ENCODE results near the gene ELAC2. TPM values are rescaled to one million over a fixed set of nuclear protein-coding genes. Genes with fewer than 3 reads are reported as not detected.

Gene ELAC2, protein sequence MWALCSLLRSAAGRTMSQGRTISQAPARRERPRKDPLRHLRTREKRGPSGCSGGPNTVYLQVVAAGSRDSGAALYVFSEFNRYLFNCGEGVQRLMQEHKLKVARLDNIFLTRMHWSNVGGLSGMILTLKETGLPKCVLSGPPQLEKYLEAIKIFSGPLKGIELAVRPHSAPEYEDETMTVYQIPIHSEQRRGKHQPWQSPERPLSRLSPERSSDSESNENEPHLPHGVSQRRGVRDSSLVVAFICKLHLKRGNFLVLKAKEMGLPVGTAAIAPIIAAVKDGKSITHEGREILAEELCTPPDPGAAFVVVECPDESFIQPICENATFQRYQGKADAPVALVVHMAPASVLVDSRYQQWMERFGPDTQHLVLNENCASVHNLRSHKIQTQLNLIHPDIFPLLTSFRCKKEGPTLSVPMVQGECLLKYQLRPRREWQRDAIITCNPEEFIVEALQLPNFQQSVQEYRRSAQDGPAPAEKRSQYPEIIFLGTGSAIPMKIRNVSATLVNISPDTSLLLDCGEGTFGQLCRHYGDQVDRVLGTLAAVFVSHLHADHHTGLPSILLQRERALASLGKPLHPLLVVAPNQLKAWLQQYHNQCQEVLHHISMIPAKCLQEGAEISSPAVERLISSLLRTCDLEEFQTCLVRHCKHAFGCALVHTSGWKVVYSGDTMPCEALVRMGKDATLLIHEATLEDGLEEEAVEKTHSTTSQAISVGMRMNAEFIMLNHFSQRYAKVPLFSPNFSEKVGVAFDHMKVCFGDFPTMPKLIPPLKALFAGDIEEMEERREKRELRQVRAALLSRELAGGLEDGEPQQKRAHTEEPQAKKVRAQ
- polyA plus RNA-seq (ENCODE audit: insufficient read depth in 1 of 5, insufficient read length in 5 of 5, low replicate concordance in 1 of 5): 10 to 100 TPM; 56.5 to 64.7 (median 58.5) TPM
- long read RNA-seq, donor 1, partial matches to known transcripts: 10 of 12 reads
- long read RNA-seq, donor 1, other reads (novel, unspliced or antisense): 0 of 12 reads
- long read RNA-seq, donor 2, partial matches to known transcripts: 7 of 8 reads
- long read RNA-seq, donor 2, other reads (novel, unspliced or antisense): 0 of 8 reads
- long read RNA-seq, donor 3, partial matches to known transcripts: 5 of 7 reads
- long read RNA-seq, donor 3, other reads (novel, unspliced or antisense): 0 of 7 reads
- long read RNA-seq, donor 4: 0 reads
- long read RNA-seq, donor 5, transcript ELAC2-201 (24 exons, 3,148 nt): major isoform, 8 of 28 reads
- long read RNA-seq, donor 5, partial matches to known transcripts: 20 of 28 reads
- long read RNA-seq, donor 5, other reads (novel, unspliced or antisense): 0 of 28 reads
- long read RNA-seq, donor 6, partial matches to known transcripts: 5 of 5 reads
- long read RNA-seq, donor 6, other reads (novel, unspliced or antisense): 0 of 5 reads
- long read RNA-seq, donor 7, transcript ELAC2-201 (24 exons, 3,148 nt): major isoform, 6 of 28 reads
- long read RNA-seq, donor 7, partial matches to known transcripts: 22 of 28 reads
- long read RNA-seq, donor 7, other reads (novel, unspliced or antisense): 0 of 28 reads
- long read RNA-seq, donor 8, partial matches to known transcripts: 0 of 2 reads
- long read RNA-seq, donor 8, other reads (novel, unspliced or antisense): 0 of 2 reads

DNA sequence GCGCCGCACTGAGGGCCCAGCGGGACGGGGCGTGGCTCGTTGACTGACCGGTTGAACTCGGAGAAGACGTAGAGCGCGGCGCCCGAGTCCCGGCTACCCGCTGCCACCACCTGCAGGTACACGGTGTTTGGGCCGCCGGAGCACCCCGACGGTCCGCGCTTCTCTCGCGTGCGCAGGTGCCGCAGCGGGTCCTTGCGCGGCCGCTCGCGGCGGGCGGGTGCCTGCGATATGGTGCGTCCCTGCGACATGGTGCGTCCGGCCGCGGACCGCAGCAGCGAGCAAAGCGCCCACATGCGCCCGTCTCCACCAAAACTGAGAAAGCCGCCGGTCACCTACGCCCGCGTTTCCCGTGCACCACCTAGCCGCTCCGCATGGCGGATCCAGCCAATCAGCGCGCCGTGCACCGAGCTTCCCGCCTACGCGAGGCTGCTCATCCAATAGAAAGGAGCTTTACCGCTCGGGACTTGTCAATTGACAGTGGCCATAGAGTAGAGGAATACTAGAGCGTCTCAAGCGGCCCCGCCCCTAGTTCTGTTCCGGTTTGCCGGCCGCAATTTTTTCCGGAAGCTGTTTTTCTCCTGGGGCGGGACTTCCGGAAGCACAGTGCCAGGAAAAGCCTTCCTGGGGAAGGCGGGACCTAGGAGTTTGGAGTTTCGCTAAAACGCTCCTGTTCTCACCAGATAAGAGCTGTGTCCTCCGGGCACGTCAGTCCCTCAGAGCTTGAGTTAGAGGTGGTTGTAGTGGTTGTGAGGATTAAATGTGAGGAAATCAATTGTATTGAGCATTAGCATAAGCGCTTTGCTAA lies at the start of gene ELAC2:
TSS of gene ELAC2 (minus strand) at position 373 of the 805 bp plus-strand sequence. CDS start at position 293, 80 bp downstream.
- peak; percentile 97 to 98 for DNase-seq

DNA sequence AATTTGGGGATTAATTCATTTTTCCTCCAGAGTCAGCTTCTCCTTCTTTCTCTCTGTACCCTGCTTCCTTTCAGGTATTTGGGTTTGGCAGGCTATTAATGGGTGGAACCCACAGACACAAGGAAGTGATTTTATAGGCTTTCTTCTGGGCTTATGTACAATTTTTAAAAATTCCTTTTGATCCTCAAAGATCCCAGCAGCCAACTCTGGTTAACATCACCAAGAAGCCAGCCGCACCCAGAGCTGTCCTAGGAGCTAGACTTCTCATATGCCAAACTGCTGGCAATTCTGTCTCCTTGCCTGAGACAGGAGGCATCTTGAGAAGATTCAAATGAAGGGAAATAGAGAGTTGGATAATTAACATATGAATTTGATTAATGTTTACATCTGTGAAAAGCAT lies 47.2 kb upstream of the ELAC2 start:
- no peak for DNase-seq

DNA sequence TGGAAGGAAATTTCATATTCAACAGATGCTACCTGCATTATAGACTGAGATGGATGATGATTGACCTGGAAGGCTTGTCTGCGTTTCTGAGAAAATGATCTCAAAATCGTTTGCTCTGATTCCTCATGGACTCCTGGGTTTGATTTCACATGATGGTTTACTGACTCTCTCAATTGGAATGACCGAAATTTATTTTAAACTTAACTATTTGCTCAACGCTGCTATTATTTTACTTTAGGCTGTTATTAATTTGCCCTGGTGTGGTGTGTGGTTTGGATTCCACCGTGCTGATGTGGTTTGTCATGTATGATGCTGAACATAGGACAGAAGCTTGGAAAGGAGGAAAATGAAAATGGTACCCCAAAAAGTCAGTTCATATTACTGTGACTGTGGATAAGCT lies 37.3 kb upstream of the ELAC2 start:
- no peak for DNase-seq

DNA sequence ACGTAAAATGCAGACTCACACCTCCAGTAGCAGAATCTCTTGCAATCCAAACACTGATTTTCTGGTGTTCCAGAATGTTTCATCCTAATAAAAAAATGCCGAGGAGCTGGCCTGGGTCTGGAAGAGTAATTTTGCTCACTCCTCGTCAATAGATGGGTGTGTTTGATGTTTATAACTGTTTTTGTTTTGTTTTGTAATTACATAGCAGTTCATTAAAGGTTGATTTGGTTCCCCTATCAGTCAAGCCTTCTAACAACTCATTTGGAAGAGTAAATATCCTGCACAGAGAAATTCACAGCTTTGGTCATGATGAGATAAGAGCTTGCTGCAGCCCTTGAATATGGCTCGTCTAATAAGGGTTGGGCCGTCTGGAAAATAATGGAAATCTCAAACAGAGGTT lies 36.8 kb upstream of the ELAC2 start:
- peak in 1 of 2 donors; percentile 45 for DNase-seq

DNA sequence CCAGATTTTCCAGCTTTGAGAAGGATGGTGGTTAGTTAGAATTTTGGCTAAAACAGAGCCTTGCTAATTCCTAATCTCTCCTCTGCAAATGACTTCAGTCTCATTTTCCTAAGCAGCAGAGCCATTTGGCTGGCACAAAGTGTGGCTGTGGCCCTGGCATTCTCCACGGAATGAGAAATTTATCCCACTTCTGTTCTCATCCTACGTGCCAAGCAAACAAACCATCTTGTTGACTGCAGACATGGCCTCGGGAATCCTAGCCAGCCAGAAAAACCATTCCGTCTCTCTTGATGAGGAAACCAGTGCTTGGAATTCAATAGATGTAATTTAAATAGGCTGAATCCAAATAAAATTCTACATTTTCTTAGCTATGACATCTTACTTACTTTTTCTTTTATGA lies 34.1 kb upstream of the ELAC2 start:
- DNase-seq: no peak

DNA sequence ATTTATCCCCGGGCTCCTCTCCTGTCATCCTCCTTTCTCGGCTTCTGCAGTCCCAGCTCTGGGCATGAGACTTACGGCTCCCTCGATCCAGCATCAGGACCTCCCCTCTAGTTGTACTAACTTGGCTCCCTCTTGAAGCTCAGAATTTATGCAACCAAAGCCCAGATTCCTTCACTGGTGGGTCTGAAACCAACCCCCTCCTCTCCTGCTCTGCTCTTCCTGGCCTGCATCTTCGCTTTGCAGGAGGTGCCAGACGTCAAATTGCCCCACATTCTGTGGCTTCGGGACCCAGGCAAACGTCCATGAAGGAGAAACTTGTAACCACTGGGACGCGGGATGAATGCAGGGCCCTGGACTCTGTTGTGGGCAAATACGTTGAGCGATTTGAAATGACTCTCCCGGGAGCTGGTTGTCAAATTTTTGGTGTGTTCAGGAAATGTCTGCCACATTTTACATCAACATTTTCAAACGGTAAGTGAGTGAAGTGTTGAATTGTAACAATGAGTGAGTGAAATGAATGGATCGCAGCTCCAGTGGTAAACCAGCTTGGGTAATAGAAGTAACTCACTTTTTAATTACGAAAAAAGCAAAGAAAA lies 29.3 kb upstream of the ELAC2 start:
- DNase-seq: no peak

DNA sequence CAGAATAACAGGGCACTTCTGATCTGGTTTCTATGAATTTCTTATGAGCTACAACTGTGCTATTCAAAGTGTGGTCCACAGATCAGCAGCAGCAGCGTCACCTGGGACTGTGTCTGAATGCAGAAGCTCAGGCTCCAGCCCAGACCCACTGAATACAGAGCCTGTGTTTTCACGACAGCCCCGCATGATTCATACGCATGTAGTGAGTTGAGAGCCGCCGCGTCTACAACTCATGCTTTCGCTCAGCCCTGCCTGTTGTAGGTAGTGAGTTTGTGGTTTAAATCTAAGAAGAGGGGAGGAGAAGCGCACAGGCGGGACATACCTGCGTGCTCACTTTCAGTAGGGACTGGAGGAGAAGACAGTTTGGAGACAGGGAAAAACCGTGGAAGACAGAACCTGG lies 28.5 kb upstream of the ELAC2 start:
- DNase-seq: no peak

DNA sequence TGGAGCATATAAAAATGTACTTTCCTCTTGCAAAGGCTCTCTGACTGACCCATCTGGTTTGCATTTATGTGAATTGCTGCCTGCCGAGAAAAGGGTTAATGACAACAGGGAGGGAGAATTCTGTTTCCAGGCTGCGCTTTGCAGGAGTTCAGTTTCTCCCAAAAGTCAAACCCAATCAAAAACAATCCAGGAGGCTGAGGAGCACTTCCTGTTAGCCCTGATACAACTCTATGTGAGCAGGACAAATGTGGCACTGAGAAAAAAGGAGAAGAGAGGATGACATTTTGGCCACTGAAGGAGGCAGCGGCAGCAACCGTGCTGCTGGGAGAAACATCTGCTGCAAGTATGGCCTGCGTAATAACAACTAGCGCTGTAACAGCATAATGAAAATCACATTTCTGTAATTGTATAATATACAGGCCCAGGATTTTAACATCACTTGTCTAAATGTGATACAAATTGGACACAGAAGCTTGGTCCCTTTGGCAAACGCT lies 26.8 kb upstream of the ELAC2 start:
- DNase-seq: no peak

DNA sequence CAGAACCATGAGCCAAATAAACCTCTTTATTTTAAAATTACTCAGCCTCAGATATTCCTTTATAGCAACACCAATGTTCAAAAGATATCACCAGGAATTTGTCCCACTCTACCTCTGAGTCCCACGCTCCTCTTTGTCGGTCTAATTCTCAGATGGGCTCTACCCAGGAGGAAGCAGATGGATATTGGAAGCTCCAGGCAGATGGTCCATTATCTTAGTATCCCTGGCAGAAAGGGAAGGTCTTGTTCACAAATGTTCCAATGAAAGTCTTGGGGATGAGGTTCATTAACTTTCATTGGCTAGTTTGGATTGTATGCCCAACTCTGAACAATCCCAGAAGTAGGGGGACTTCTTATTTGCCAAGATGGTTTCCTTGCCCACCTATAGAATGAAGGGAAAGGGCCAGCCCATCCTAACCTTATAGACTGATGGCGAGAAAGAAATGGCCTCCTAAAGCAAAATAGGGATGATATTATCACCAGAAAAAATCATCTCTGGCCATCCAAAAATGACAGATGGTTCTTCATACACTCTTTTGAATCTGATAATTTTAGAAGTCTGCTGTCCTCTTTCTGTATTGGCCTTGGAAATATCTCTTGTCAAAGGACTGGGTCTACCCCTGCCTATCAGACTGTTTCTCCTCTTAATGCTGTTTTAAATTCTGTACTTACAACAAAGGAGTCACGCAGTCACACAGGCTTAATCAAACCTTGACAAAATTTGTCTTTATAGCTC lies 21.3 kb upstream of the ELAC2 start:
- DNase-seq: no peak

DNA sequence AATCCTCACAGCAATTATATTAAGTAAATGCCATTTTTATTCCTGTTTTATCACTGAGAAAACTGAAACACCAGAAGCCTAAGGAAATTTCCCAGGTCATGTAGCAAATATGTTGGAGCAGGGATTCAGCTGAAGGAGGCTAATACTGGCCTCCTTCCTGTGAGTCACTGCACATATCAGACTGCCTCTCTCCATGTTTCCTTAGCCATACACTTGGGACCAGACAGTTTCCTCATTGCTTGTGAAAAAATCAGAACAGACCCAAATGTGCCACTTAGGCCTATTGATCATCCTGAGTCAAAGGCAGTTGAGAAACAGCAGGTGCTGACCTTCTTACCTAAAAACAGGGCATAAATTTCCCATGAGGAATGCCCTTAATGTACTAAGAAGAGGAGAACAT lies 18.9 kb upstream of the ELAC2 start:
- DNase-seq: no peak

DNA sequence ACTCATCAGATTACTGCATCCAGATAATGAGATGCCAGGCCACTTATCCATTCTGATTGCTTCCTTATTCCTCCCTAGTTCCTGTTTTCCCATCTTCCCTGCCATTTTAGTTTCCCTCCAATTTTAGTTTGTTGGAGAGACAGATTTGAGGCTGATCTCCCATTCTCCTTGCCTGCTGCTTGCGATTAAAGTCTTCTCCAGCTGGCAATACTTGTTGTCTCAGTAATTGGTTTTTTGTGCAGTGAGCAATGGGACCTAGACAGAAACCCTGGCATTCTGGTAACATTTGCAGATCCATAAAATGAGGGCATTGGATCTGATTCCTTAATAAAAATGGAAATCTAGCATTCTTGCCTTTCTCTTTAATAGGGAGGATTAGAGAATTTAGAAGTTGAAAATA lies 17.6 kb upstream of the ELAC2 start:
- no peak for DNase-seq

DNA sequence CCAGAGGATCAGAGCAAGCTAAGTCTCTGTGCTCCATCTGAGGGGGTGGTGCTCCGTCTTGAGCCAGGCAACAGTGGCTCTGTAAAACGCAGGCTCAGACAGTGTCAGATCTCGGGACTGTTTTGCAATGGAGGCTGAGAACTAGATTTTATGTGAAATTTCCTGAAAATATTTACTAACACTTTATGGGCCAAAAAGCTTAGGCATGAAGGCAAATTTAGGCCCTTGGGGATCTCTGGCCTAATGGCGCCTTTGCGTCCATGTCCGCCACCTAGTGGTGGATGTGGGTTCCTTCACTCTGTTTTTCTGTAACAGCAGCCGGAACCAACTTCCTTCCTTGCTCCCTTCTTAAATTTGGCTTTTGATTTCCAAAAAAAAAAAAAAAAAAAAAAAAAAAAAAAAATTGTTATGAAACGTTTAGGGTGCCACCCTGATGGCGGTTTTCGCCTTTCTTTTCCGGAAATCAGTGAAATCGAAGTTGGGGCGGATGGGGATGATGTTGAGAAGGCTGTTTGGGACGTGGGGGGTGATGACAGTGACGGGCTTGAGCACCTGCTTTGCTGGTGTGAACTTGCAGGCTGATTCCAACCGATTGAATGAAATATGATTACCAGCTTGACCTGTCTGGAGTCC lies 14.0 kb upstream of the ELAC2 start:
- DNase-seq: no peak

DNA sequence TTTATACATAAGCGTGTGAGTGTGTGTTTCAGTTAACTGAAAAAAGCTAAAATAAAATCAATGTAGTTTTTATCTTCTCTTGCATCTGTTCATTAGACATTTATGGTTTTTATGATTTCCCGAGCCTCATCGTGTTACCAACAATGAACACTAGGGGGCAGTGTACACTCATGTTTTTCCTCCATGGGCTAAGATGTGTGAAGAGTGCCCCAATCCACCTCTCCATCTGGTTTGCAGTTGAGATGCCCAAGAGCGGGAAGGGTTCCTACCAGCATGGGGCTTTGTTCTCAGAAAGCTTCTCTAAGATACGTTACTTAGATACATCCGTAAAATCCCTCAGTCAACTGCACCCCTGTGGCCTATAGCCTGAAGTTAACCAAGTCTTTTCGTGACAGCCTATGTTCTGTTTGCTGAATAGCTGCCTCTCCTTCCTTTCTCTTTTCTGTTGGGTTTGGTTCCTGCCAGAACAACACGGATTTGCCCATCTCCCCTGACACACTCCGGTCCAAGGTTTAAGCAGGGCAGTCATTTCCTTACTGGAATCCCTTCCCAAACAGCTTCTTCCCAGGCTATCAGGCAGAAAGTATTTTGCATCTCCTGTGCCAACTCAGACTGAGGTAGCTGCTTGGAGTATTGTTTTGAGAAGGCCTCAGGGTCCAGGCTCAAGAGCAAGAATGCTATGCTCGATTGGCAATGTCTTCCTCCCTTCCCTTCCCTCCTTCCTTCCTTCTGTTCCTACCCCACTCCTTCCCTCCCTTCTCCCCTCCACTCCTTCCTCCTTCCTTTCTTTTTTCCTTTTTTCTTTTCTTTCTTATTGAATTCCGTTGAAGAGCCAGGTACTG lies 12.9 kb upstream of the ELAC2 start:
- DNase-seq: peak; percentile 56 to 62

DNA sequence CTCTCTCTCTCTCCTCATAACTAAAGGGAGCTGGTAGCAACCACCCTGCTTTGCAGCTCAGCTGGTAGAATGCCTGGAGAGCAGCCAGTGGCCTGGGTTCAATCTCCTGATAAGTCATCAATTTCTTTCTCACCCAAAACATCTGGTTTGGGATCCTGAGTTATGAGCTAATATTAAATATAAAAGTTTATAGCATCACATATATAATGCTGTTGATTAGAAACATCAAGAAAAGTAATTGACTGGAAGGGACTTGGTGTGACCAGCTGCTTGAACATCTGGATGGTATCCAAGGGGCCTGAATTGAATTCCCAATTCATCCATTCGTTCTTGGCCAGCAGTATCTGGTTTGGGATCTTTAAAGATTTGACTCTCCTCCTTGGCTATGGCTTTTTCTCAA lies 12.2 kb upstream of the ELAC2 start:
- peak; percentile 27 to 36 for DNase-seq

DNA sequence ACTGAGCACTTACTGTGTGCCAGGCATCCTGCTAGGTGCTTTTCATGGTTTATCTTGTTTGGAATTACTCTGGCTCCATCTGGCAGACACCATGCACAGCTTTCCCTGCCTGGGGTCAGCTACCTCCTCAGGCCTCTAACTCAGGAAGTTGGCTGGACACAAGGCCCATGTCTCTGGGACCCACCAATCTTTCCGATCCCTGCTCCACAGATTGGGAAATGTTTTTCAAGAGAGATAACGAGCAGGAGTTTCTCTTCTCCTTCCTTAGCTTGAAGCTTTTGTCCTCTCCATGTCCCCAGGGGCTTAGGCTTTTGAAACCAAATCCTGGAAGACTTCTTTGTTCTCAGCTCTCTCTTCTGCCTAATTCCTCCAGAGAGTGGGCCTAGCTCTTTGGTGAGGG lies 11.5 kb upstream of the ELAC2 start:
- no peak for DNase-seq

DNA sequence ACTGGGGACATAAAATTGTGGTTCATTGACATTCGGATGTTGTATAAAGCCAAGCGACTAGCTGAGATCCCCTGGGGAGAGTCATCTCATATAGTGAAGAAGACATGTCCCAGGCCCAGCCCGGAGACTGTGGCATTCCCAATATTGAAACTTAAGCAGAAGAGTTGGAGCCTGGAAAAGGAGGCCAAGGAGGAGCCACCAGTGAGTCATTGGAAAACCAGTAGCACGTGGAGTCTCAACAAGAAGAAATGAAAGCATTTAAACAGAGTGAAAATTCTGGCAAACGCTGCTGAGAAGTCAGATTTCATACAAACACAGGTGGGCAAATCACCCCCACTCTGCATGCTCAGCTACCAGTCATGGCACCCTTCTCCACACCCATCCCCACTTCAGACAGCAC lies 9.4 kb upstream of the ELAC2 start:
- no peak for DNase-seq

DNA sequence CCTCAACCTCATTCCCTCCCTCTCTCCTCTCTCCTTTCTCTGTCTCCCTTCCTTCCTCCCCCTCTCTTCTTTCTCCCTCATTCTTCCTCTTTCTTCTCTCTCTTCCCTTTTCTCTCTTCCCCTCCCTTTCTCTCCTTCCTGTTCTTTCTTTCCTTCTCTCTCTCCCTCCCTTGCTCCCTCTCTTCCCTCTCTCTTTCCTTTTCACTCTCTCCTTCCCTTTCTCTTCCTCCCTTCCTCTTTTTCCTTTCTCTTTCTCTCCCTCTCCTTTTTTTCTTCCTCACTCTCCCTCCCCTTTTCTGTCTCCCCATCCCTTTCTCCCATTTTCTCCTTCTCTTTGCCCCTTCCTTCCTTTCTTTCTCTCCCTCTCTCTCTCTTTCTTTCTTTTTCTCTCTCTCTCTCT lies 7.9 kb upstream of the ELAC2 start:
- no peak for DNase-seq

DNA sequence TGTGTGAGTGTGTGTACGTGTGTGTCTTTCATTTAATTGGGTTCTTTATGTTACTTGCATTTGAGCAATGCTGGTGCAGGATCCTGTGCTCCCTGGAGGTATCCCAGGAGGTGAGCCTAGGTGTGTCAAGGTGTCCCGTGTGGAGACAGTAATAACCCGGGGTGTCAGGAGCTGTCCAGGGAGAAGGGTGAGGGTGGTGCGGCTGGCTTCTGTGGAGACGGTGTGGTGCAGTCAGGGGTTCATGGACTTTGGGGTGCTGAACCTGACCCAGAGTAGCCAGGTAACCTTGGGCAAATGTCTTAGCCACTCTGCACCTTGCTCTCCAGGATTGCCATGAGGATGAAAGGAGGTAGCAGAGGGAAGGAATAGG lies 7.4 kb upstream of the ELAC2 start:
- no peak for DNase-seq

All from right lung (tissue), 10 donors.